WTC11 (cell line): ENCODE results near the gene DDRGK1. TPM values are rescaled to one million over a fixed set of nuclear protein-coding genes. Genes with fewer than 3 reads are reported as not detected.

Source experiments
- ATAC-seq: fragments of 200-7000 bp; cut with Tn5 transposase; 2 replicates; pipeline ENCODE4 v1.10.0; 2021; ENCODE audit warnings: mild to moderate bottlenecking, moderate library complexity
- CTCF ChIA-PET: fragments of 300-600 bp; sonication (Branson Sonifier 250); formaldehyde crosslinking; loops from one replicate; lab custom pipeline; 2021; ENCODE audit warnings: antibody characterized with exemption; lab: Charles Lee
- POLR2A ChIA-PET: fragments of 350-600 bp; sonication (Branson Sonifier 250); formaldehyde crosslinking; loops from one replicate; lab custom pipeline; 2021; ENCODE audit warnings: antibody characterized with exemption; lab: Charles Lee
- DNase-seq: peaks from one replicate; pipeline ENCODE4 v3.0.0; 2021; ENCODE audit warnings: low spot score
- H3K27ac Mint-ChIP-seq: 2 replicates; pipeline ENCODE4 v1.8.0; 2021; ENCODE audit warnings: mixed read lengths
- H3K27me3 Mint-ChIP-seq: 2 replicates; pipeline ENCODE4 v1.8.0; 2021; ENCODE audit warnings: low read depth, mild to moderate bottlenecking, moderate library complexity, mixed read lengths
- H3K36me3 Mint-ChIP-seq: 2 replicates; pipeline ENCODE4 v1.8.0; 2021; ENCODE audit warnings: mixed read lengths
- H3K4me1 Mint-ChIP-seq: 2 replicates; pipeline ENCODE4 v1.8.0; 2022; ENCODE audit warnings: mixed read lengths
- H3K4me3 Mint-ChIP-seq: 2 replicates; pipeline ENCODE4 v1.8.0; 2021; ENCODE audit warnings: mild to moderate bottlenecking, moderate library complexity, mixed read lengths
- H3K9me3 Mint-ChIP-seq: 2 replicates; pipeline ENCODE4 v1.8.0; 2021; ENCODE audit warnings: mixed read lengths
- ATF2 ChIP-seq: sonication (generic); formaldehyde crosslinking; IDR thresholded peaks from 2 replicates; pipeline ENCODE4 v1.8.1; 2022; ENCODE audit warnings: low read depth, missing genetic modification reagents, borderline replicate concordance
- ATF3 ChIP-seq: sonication (generic); formaldehyde crosslinking; conservative IDR thresholded peaks from 2 replicates; pipeline ENCODE4 v1.8.1; 2022; ENCODE audit warnings: mild to moderate bottlenecking, missing genetic modification reagents
- CDX4 ChIP-seq: fragments of 250-450 bp; sonication (Bioruptor Pico); IDR thresholded peaks from 2 replicates; pipeline ENCODE4 v1.9.0; 2021; ENCODE audit warnings: moderate library complexity, mild to moderate bottlenecking, inconsistent platforms, borderline replicate concordance
- CREB1 ChIP-seq: sonication (generic); formaldehyde crosslinking; IDR thresholded peaks from 2 replicates; pipeline ENCODE4 v1.8.0; 2023; ENCODE audit warnings: mild to moderate bottlenecking, missing genetic modification reagents
- ESRRA ChIP-seq: sonication (generic); formaldehyde crosslinking; IDR thresholded peaks from 2 replicates; pipeline ENCODE4 v1.8.1; 2022; ENCODE audit warnings: mild to moderate bottlenecking, missing genetic modification reagents, borderline replicate concordance
- FOXK1 ChIP-seq: sonication (generic); formaldehyde crosslinking; IDR thresholded peaks from 2 replicates; pipeline ENCODE4 v1.8.0; 2022; ENCODE audit warnings: mild to moderate bottlenecking, moderate library complexity, missing genetic modification reagents
- MAX ChIP-seq: sonication (generic); formaldehyde crosslinking; IDR thresholded peaks from 2 replicates; pipeline ENCODE4 v1.8.0; 2022; ENCODE audit warnings: mild to moderate bottlenecking, missing genetic modification reagents
- MYBL2 ChIP-seq: sonication (generic); formaldehyde crosslinking; IDR thresholded peaks from 2 replicates; pipeline ENCODE4 v1.8.1; 2023; ENCODE audit warnings: mild to moderate bottlenecking, moderate library complexity, missing genetic modification reagents
- NR2C2 ChIP-seq: sonication (generic); formaldehyde crosslinking; IDR thresholded peaks from 2 replicates; pipeline ENCODE4 v1.8.0; 2022; ENCODE audit warnings: mild to moderate bottlenecking, missing genetic modification reagents
- PREB ChIP-seq: sonication (generic); formaldehyde crosslinking; IDR thresholded peaks from 2 replicates; pipeline ENCODE4 v1.8.1; 2022; ENCODE audit warnings: mild to moderate bottlenecking, missing genetic modification reagents, moderate library complexity, borderline replicate concordance
- RELA ChIP-seq: sonication (generic); formaldehyde crosslinking; IDR thresholded peaks from 2 replicates; pipeline ENCODE4 v1.8.1; 2022; ENCODE audit warnings: missing genetic modification reagents, mild to moderate bottlenecking, borderline replicate concordance
- ZBTB21 ChIP-seq: sonication (generic); formaldehyde crosslinking; IDR thresholded peaks from 2 replicates; pipeline ENCODE4 v1.8.1; 2023; ENCODE audit warnings: mild to moderate bottlenecking, missing genetic modification reagents, borderline replicate concordance
- ZNF317 ChIP-seq: sonication (generic); formaldehyde crosslinking; IDR thresholded peaks from 2 replicates; pipeline ENCODE4 v1.8.1; 2023; ENCODE audit warnings: low read depth, mild to moderate bottlenecking, moderate library complexity, missing genetic modification reagents, borderline replicate concordance
- ZNF396 ChIP-seq: fragments of 250-450 bp; sonication (Bioruptor Pico); IDR thresholded peaks from 2 replicates; pipeline ENCODE4 v1.8.0; 2021; ENCODE audit warnings: mild to moderate bottlenecking, moderate library complexity, borderline replicate concordance
- ZNF425 ChIP-seq: fragments of 250-450 bp; sonication (Bioruptor Pico); conservative IDR thresholded peaks from 2 replicates; pipeline ENCODE4 v1.9.0; 2021; ENCODE audit warnings: mild to moderate bottlenecking
- total RNA-seq: library from RNA; stranded (reverse); gene quantifications from 3 replicates; pipeline ENCODE4 v1.2.3, GENCODE V29; 2021

Gene DDRGK1
- total RNA-seq, 1 experiment from 2014 or later: 46.4 TPM

- TF ChIP-seq ZNF425 (CRISPR knock-in tag) (no peak), ATF2 (CRISPR knock-in tag) (peak; percentile 43; the same call in 1 of the 2 replicates), CDX4 (CRISPR knock-in tag) (no peak)
These were observed 31.4 kb downstream of the DDRGK1 start, which contains the start of gene LZTS3 (continued) for GRCh38 chr20:3172933-3173609.

- POLR2A ChIA-PET: interaction anchor here (1.1 kb wide), 1 partner anchor 11 kb away, joined by 3 read pairs; no protein-coding TSS in a partner anchor
- 0 out of 2 replicates have a peak overlapping the region, but pooled peaks have one; percentile 19 for H3K27ac Mint-ChIP-seq
- H3K4me3 Mint-ChIP-seq: peak overlapping the region; percentile 75
- ATAC-seq: no peak
- CTCF ChIA-PET: interaction anchor here (0.9 to 1.1 kb wide), 4 partner anchors 12 to 119 kb away, joined by 3 read pairs; partner anchors contain the start of genes FASTKD5 and UBOX5
- no peaks in the 10 kb centered on the region for H3K9me3 Mint-ChIP-seq
- no peak for DNase-seq
- peaks cover 7% of the 10 kb centered on the region; the same call in 1 of the 2 replicates for H3K27me3 Mint-ChIP-seq
- no peaks in the 10 kb centered on the region for H3K36me3 Mint-ChIP-seq
- TF ChIP-seq PREB (CRISPR knock-in tag) (no peak; the same call in 1 of the 2 replicates), ZBTB21 (no peak), FOXK1 (CRISPR knock-in tag) (no peak), ATF3 (no peak), ESRRA (CRISPR knock-in tag) (no peak), ZNF317 (CRISPR knock-in tag) (no peak), MYBL2 (CRISPR knock-in tag) (no peak), MAX (CRISPR knock-in tag) (no peak), CREB1 (CRISPR knock-in tag) (no peak), ATF2 (CRISPR knock-in tag) (no peak), CDX4 (CRISPR knock-in tag) (no peak), RELA (CRISPR knock-in tag) (no peak), NR2C2 (CRISPR knock-in tag) (no peak), ZNF396 (CRISPR knock-in tag) (no peak)
- TF ChIP-seq, all 79 proteins: peak for 0
- H3K4me1 Mint-ChIP-seq: peaks cover 42% of the 10 kb centered on the region
These were observed 32.2 kb downstream of the DDRGK1 start for GRCh38 chr20:3172126-3172932.
